Measurements from ENCODE around the gene SLC25A42. TPM values are rescaled to one million over a fixed set of nuclear protein-coding genes. Genes with fewer than 3 reads are reported as not detected.
A peak's percentile ranks its signal among the peaks of the same experiment; 100 is the strongest.

The SLC25A42 gene
- total and polyA plus RNA-seq, 2 of the 13 experiments (the other 11 are each of a cell fraction or from before 2014, with no cell fraction given): 12.8 to 18.3 TPM

GRCh38 chr19:19098703-19099632 lies 35.2 kb downstream of the SLC25A42 start (continued):
- no peak for TF ChIP-seq AKNA (CRISPR knock-in tag; IDR thresholded peaks at IDR 0.05; ENCODE audit: borderline replicate concordance)
- no peak for TF ChIP-seq FOXM1 (CRISPR knock-in tag; IDR thresholded peaks at IDR 0.05)
- TF ChIP-seq ATF4 (CRISPR knock-in tag; IDR thresholded peaks at IDR 0.05): no peak
- TF ChIP-seq HOXD1 (CRISPR knock-in tag; IDR thresholded peaks at IDR 0.05): no peak
- no peak for TF ChIP-seq MTA3 (CRISPR knock-in tag; IDR thresholded peaks at IDR 0.05)
- TF ChIP-seq NFAT5 (CRISPR knock-in tag; IDR thresholded peaks at IDR 0.05): peak; percentile 43
- no peak for TF ChIP-seq ZBTB20 (CRISPR knock-in tag; IDR thresholded peaks at IDR 0.05; ENCODE audit: borderline replicate concordance, low read depth)
- 0 out of 2 replicates have a peak, but pooled peaks have one; percentile 20 for TF ChIP-seq ZNF234 (CRISPR knock-in tag; conservative IDR thresholded peaks at IDR 0.05)
- no peak for TF ChIP-seq ZNF30 (CRISPR knock-in tag; IDR thresholded peaks at IDR 0.05)
- TF ChIP-seq ARID4A (CRISPR knock-in tag; IDR thresholded peaks at IDR 0.05; ENCODE audit: borderline replicate concordance): peak; percentile 61; the same call in 1 of the 2 replicates
- TF ChIP-seq ZFP41 (CRISPR knock-in tag; IDR thresholded peaks at IDR 0.05; ENCODE audit: borderline replicate concordance): no peak; the same call in 1 of the 2 replicates
- peak; percentile 66; the same call in 1 of the 2 replicates for TF ChIP-seq NFKBIZ (CRISPR knock-in tag; IDR thresholded peaks at IDR 0.05)

Measured in HepG2 (cell line).